ENCODE data around the gene NPLOC4. TPM values are rescaled to one million over a fixed set of nuclear protein-coding genes. Genes with fewer than 3 reads are reported as not detected.

Gene NPLOC4
- total and polyA plus RNA-seq, 2 of the 13 experiments (the other 11 are each of a cell fraction or from before 2014, with no cell fraction given) = 57.0 to 97.0 TPM

DNA sequence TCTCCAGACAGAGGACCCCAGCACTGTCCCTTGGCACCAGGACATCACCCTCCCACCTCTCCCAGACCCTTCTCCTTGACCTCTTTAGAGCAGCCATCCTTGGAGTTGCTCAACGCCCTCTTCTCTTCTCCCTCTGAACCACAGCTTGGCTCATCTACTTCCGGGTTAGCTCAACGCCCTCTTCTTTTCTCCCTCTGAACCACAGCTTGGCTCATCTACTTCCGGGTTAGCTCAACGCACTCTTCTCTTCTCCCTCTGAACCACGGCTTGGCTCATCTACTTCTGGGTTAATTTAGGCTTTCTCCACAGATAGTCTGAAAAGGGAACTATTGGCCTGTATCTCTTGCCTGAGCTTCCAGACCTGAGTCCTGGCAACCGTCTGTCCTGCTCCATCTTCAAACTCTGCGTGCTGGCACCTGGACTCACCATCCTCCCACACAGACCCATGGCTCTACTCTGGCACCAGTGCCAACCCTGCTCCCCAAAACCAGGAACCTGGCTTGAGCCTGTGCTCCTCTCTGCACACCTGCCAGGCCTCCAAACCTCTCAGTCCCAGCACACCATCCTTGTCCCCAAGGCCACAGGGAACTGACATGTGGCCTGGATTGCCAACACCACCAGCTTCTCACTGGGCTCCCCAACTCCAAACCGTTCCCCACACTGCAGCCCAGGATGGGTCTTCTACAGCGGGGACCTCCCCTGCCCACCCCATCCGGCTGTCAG is 59.5 kb downstream of the NPLOC4 start:
- ChIA-PET CTCF (ENCODE audit: low intra/inter-chr PET ratio, low total read pairs) (no interaction called here), POLR2A (interaction anchor here (0.9 to 3.4 kb wide), 5 partner anchors 11 to 88 kb away, joined by 3 to 17 read pairs (median 4); partner anchors contain the start of gene FAAP100)
- Histone ChIP-seq H3K4me2 (ENCODE audit: low read depth, low read length) (peak overlapping the region; percentile 71), H2AFZ (ENCODE audit: low read length) (no peak overlapping the region), H3K79me2 (ENCODE audit: insufficient read depth, low read length) (peaks cover 14% of the 10 kb centered on the region), H3K4me1 (ENCODE audit: insufficient read depth, low read length) (peaks cover 34% of the 10 kb centered on the region), H4K20me1 (ENCODE audit: insufficient read depth, low read length) (no peaks in the 10 kb centered on the region; the same call in 1 of the 2 replicates), H3K9me3 (ENCODE audit: low read length) (no peaks in the 10 kb centered on the region), H3K36me3 (replicated peaks in 1 of 2; ENCODE audit: control insufficient read depth in 1 of 2, insufficient read depth in 2 of 2, low read length in 2 of 2) (peaks cover 22 to 55% of the 10 kb centered on the region in 2 experiments), H3K27me3 (ENCODE audit: control insufficient read depth in 1 of 2, insufficient read depth in 2 of 2, low read length in 2 of 2) (no peaks in the 10 kb centered on the region), H3K9ac (ENCODE audit: insufficient read depth, low read depth, low read length) (peak overlapping the region; percentile 63; the same call in 1 of the 2 replicates), H3K4me3 (replicated peaks in 1 of 3; ENCODE audit: insufficient read depth in 1 of 3, low read depth in 2 of 3, low read length in 3 of 3) (peak overlapping the region in 2 of 3 experiments; percentile 45 to 56; a peak in 4 of 6 replicates), H3K27ac (ENCODE audit: extremely low read length, insufficient read depth, low read length) (peak overlapping the region; percentile 77)
- DNase-seq (ENCODE audit: low spot score) = peak; percentile 73
- in situ Hi-C loops (cut with HindIII; ENCODE audit: extremely low pct_ligation_motif_present, low pct_unique_long_range_greater_than_20kb) = no loop called here
- 73% methylated on average over 11 of the region's 11 CpGs for WGBS (ENCODE audit: low lambda C conversion rate)
- intact Hi-C loops (cut with micrococcal nuclease; ENCODE audit: unreplicated experiment) = loop anchor here (2.0 kb wide), 1 partner anchor 25 kb away; the partner anchor contains the start of gene FAAP100
- peak; percentile 53 for ATAC-seq
- BruUV-seq (replicated peaks) = no TSS peak
- FAIRE-seq = peak; percentile 87
- no peak for TF ChIP-seq ZNF709 (CRISPR knock-in tag; IDR thresholded peaks at IDR 0.05)
- TF ChIP-seq ZNF75D (CRISPR knock-in tag; IDR thresholded peaks at IDR 0.05; ENCODE audit: borderline replicate concordance) = 0 out of 2 replicates have a peak, but pooled peaks have one; percentile 48
- peak; percentile 68 for TF ChIP-seq GABPA (IDR thresholded peaks at IDR 0.05; ENCODE audit: low read depth, low read length)
- TF ChIP-seq GABPA (CRISPR knock-in tag; IDR thresholded peaks at IDR 0.05; ENCODE audit: low read depth) = peak; percentile 98
- TF ChIP-seq, protein P1, sequence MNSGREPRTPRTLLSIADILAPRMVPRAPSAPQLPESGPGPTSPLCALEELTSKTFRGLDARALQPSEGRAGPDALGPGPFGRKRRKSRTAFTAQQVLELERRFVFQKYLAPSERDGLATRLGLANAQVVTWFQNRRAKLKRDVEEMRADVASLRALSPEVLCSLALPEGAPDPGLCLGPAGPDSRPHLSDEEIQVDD (CRISPR knock-in tag; IDR thresholded peaks at IDR 0.05; ENCODE audit: borderline replicate concordance) = no peak
- TF ChIP-seq, protein P2, sequence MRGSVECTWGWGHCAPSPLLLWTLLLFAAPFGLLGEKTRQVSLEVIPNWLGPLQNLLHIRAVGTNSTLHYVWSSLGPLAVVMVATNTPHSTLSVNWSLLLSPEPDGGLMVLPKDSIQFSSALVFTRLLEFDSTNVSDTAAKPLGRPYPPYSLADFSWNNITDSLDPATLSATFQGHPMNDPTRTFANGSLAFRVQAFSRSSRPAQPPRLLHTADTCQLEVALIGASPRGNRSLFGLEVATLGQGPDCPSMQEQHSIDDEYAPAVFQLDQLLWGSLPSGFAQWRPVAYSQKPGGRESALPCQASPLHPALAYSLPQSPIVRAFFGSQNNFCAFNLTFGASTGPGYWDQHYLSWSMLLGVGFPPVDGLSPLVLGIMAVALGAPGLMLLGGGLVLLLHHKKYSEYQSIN (CRISPR knock-in tag; IDR thresholded peaks at IDR 0.05; ENCODE audit: borderline replicate concordance) = no peak
- TF ChIP-seq STAT5B (CRISPR knock-in tag; IDR thresholded peaks at IDR 0.05) = no peak
- 0 out of 2 replicates have a peak, but pooled peaks have one; percentile 54 for TF ChIP-seq ZNF615 (CRISPR knock-in tag; IDR thresholded peaks at IDR 0.05; ENCODE audit: borderline replicate concordance)
- TF ChIP-seq NR2C2 (CRISPR knock-in tag; IDR thresholded peaks at IDR 0.05; ENCODE audit: borderline replicate concordance) = peak; percentile 97
- no peak for TF ChIP-seq PLRG1 (conservative IDR thresholded peaks at IDR 0.05)
- TF ChIP-seq ZNF484 (CRISPR knock-in tag; IDR thresholded peaks at IDR 0.05; ENCODE audit: borderline replicate concordance, low read depth) = no peak
- 0 out of 2 replicates have a peak, but pooled peaks have one; percentile 40 for TF ChIP-seq ZNF556 (CRISPR knock-in tag; IDR thresholded peaks at IDR 0.05; ENCODE audit: borderline replicate concordance)
- TF ChIP-seq ZNF24 (IDR thresholded peaks at IDR 0.05) = no peak
- peak; percentile 27 for TF ChIP-seq RBM39 (IDR thresholded peaks at IDR 0.05; ENCODE audit: low read depth, low read length, poor library complexity, severe bottlenecking)
- TF ChIP-seq, protein P3, sequence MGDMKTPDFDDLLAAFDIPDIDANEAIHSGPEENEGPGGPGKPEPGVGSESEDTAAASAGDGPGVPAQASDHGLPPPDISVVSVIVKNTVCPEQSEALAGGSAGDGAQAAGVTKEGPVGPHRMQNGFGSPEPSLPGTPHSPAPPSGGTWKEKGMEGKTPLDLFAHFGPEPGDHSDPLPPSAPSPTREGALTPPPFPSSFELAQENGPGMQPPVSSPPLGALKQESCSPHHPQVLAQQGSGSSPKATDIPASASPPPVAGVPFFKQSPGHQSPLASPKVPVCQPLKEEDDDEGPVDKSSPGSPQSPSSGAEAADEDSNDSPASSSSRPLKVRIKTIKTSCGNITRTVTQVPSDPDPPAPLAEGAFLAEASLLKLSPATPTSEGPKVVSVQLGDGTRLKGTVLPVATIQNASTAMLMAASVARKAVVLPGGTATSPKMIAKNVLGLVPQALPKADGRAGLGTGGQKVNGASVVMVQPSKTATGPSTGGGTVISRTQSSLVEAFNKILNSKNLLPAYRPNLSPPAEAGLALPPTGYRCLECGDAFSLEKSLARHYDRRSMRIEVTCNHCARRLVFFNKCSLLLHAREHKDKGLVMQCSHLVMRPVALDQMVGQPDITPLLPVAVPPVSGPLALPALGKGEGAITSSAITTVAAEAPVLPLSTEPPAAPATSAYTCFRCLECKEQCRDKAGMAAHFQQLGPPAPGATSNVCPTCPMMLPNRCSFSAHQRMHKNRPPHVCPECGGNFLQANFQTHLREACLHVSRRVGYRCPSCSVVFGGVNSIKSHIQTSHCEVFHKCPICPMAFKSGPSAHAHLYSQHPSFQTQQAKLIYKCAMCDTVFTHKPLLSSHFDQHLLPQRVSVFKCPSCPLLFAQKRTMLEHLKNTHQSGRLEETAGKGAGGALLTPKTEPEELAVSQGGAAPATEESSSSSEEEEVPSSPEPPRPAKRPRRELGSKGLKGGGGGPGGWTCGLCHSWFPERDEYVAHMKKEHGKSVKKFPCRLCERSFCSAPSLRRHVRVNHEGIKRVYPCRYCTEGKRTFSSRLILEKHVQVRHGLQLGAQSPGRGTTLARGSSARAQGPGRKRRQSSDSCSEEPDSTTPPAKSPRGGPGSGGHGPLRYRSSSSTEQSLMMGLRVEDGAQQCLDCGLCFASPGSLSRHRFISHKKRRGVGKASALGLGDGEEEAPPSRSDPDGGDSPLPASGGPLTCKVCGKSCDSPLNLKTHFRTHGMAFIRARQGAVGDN (CRISPR knock-in tag; IDR thresholded peaks at IDR 0.05) = peak; percentile 54
- TF ChIP-seq, protein P4, sequence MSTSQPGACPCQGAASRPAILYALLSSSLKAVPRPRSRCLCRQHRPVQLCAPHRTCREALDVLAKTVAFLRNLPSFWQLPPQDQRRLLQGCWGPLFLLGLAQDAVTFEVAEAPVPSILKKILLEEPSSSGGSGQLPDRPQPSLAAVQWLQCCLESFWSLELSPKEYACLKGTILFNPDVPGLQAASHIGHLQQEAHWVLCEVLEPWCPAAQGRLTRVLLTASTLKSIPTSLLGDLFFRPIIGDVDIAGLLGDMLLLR (CRISPR knock-in tag; IDR thresholded peaks at IDR 0.05) = no peak
- TF ChIP-seq GABPB1 (CRISPR knock-in tag; IDR thresholded peaks at IDR 0.05) = peak; percentile 59

All from HepG2 (cell line).